GM12872 (cell line): ENCODE data around the gene OR10A2.

Source experiments
- TF ChIP-seq, protein P1 (sequence below): IDR thresholded peaks from 3 replicates; pipeline ENCODE4 v1.5.1; 2011; ENCODE audit warnings: low read depth, mild to moderate bottlenecking, low read length, moderate library complexity; ENCODE audit not compliant: insufficient read depth

OR10A2 gene

DNA sequence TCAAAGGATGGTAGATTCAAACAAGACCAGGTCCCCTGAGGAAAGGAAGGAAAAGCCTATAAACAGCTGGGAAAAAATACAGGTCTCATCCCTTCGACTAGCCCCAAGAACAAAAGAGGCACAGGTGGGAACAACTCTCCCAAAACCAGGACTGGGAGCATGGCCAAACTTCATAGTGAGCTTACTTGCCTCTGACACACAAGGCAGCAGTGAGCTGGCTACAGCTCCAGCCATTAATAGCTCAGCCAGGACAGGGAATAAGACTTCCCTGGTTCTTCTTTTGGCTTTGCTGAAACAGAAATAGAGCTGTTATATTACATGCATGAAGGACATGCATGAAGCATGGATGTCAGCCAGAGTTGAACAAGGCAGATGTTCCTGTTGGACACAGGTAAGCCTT is at the start of gene OR10A2:
TSS of gene OR10A2 (plus strand) at position 97 of the 400 bp plus-strand sequence. CDS start 6,698 bp downstream, outside the sequence.
- TF ChIP-seq, protein P1, sequence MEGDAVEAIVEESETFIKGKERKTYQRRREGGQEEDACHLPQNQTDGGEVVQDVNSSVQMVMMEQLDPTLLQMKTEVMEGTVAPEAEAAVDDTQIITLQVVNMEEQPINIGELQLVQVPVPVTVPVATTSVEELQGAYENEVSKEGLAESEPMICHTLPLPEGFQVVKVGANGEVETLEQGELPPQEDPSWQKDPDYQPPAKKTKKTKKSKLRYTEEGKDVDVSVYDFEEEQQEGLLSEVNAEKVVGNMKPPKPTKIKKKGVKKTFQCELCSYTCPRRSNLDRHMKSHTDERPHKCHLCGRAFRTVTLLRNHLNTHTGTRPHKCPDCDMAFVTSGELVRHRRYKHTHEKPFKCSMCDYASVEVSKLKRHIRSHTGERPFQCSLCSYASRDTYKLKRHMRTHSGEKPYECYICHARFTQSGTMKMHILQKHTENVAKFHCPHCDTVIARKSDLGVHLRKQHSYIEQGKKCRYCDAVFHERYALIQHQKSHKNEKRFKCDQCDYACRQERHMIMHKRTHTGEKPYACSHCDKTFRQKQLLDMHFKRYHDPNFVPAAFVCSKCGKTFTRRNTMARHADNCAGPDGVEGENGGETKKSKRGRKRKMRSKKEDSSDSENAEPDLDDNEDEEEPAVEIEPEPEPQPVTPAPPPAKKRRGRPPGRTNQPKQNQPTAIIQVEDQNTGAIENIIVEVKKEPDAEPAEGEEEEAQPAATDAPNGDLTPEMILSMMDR: no peak

GRCh38 chr11:6813656-6814055 is 49.2 kb upstream of the OR10A2 start:
- TF ChIP-seq, protein P1: no peak

GRCh38 chr11:6817694-6818093 is 45.2 kb upstream of the OR10A2 start:
- TF ChIP-seq, protein P1: no peak

DNA sequence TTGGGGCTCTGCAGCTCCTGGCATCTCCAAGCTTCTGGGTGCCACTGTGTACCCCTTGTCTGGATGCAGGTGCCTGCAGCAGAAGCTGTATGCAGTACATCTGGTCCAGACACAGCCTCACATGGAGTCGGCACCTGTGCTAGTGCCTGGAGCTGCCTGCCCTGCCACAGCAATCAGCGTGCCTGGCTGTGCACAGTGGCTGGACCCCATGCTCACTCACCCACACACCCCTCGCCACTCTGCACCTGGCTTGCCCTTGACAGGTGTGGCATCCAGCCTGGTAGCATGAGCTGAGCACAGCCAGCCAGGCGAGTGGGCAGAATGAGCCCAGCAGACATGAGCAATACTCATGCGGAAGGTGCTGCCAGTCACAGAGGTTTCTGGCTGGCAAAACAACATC is 43.9 kb upstream of the OR10A2 start:
- TF ChIP-seq, protein P1: no peak

DNA sequence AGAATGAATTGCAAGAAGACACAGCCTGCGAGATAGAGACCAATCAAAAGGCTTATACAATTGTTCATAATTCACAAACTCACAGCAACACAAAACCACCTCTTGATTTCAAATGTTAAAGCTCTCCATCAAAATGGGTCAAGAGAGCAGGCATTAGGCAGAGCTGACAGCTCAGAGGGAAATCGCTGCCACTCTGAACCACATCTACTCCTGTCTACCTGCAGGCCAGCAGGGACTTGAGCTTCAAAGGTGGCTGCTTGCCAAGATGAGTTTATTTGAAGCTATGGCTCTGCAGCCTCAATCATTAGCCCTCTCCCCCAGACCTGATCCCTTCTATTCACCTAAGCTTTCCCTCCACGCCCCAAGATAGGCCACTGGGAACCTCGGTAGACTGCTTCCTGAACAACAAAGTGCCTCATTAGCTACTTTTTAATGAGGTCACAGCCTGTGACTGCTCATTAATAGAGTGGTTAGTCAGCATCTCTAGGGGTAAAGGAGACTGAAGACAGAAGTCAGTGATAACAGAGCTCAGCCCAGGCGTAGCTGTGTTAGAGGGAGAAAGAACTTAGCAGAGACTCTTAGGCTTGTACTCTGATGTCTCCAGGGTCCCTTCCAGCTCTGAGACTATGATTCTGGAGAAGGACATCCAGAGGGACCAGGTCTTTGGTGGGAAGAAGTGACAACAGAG is 38.6 kb upstream of the OR10A2 start:
- TF ChIP-seq, protein P1: no peak

- TF ChIP-seq, protein P1: no peak
Observed at GRCh38 chr11:6825231-6825744, 37.6 kb upstream of the OR10A2 start.

DNA sequence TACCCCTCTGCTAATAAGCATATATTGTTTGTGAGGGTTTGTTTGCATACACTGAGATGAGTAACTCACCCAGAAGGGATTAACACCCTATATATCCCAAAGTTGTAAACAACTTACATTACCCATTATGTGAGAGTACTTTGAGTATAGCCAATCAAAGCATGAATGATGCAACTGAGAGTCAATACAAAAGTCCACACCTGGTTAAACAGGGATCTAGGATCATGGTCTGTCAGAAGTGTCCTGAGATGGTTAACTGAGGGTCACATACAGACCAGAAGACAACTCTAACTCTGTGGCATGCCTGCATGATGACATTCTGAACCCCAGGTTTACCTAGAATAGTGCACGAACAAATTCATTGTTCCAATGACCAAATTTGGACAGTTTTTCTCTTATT is 34.8 kb upstream of the OR10A2 start:
- TF ChIP-seq, protein P1: no peak
